ENCODE results near the gene IGFALS.

The IGFALS gene

GRCh38 chr16:1821861-1822611 is 28.5 kb upstream of the IGFALS start:
- no peak for FAIRE-seq
- no peak for TF ChIP-seq POLR2A (IDR thresholded peaks at IDR 0.05; ENCODE audit: low read depth, low read length)
- no peak for DNase-seq (ENCODE audit: insufficient read length, low spot score)

GRCh38 chr16:1820946-1821290 is 27.4 kb upstream of the IGFALS start:
- no peak for DNase-seq (ENCODE audit: insufficient read length, low spot score)
- FAIRE-seq: no peak
- no peak for TF ChIP-seq POLR2A (IDR thresholded peaks at IDR 0.05; ENCODE audit: low read depth, low read length)

GRCh38 chr16:1820096-1820945 is 26.8 kb upstream of the IGFALS start:
- no peak for FAIRE-seq
- no peak for TF ChIP-seq POLR2A (IDR thresholded peaks at IDR 0.05; ENCODE audit: low read depth, low read length)

GRCh38 chr16:1819611-1820010 is 26.1 kb upstream of the IGFALS start:
- no peak for TF ChIP-seq POLR2A (IDR thresholded peaks at IDR 0.05; ENCODE audit: low read depth, low read length)
- DNase-seq (ENCODE audit: insufficient read length, low spot score) (no peak), FAIRE-seq (no peak)

More at GRCh38 chr16:1820096-1820945, 26.8 kb upstream of the IGFALS start:
- DNase-seq (ENCODE audit: insufficient read length, low spot score): no peak

- FAIRE-seq: no peak
- no peak for TF ChIP-seq POLR2A (IDR thresholded peaks at IDR 0.05; ENCODE audit: low read depth, low read length)
- DNase-seq (ENCODE audit: insufficient read length, low spot score): no peak
Observed at GRCh38 chr16:1818873-1819525, 25.5 kb upstream of the IGFALS start.

DNA sequence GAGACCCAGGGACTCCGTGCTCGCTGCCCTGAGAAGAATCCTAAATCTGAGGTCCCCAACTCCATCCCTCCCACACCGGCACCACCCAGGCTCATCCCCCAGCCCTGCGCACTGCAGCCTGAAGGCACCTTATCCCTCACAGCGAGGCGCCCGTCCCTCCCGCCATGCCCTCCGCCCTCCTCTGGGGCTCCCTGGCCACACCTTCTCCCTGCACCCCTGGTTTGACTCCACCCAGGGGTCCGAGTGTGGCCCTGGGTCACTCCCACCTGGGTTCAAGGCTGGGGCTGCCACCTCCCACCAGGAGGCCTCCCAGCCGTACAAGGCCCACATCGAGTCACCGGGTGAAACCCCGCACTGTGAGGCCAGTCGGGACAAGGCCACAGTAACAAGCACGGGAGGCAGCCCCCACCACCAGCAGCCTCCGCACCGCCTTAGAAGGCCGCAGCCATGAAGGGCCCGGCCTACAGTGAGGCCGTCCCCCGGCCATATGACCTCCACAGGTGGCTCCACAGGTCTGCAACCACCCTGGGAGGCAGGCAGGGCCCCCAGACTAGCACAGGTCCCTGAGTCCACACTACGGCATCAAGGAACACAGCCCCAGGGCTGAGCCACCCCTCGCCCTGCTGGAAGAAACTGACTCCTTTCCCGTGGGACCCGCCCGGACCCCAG is 24.8 kb upstream of the IGFALS start:
- no peak for DNase-seq (ENCODE audit: insufficient read length, low spot score)
- FAIRE-seq: no peak
- no peak for TF ChIP-seq POLR2A (IDR thresholded peaks at IDR 0.05; ENCODE audit: low read depth, low read length)

DNA sequence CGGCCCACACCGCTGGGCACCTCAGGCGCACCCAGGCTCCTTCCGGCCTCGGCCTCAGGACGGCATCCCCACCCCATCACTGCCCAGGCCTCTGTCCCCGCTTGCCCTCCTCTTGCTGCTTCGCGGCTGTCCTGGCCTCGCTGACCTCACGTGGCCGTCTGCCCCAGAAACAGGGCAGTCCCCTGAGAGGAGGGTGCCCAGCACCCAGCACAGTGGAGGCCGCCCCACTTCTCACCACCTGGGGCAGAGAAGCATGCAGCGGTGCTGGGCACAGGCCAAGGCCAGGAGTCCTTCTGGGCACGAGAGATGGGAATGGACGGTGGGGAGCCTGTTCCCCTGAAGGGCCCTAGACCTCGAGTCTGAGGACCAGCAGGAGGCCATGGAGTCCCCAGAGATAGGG is 24.2 kb upstream of the IGFALS start:
- no peak for DNase-seq (ENCODE audit: insufficient read length, low spot score)
- FAIRE-seq: no peak
- no peak for TF ChIP-seq POLR2A (IDR thresholded peaks at IDR 0.05; ENCODE audit: low read depth, low read length)

- TF ChIP-seq POLR2A (IDR thresholded peaks at IDR 0.05; ENCODE audit: low read depth, low read length): no peak
- DNase-seq (ENCODE audit: insufficient read length, low spot score) (no peak), FAIRE-seq (no peak)
Observed at GRCh38 chr16:1817276-1817589, 23.7 kb upstream of the IGFALS start.

DNA sequence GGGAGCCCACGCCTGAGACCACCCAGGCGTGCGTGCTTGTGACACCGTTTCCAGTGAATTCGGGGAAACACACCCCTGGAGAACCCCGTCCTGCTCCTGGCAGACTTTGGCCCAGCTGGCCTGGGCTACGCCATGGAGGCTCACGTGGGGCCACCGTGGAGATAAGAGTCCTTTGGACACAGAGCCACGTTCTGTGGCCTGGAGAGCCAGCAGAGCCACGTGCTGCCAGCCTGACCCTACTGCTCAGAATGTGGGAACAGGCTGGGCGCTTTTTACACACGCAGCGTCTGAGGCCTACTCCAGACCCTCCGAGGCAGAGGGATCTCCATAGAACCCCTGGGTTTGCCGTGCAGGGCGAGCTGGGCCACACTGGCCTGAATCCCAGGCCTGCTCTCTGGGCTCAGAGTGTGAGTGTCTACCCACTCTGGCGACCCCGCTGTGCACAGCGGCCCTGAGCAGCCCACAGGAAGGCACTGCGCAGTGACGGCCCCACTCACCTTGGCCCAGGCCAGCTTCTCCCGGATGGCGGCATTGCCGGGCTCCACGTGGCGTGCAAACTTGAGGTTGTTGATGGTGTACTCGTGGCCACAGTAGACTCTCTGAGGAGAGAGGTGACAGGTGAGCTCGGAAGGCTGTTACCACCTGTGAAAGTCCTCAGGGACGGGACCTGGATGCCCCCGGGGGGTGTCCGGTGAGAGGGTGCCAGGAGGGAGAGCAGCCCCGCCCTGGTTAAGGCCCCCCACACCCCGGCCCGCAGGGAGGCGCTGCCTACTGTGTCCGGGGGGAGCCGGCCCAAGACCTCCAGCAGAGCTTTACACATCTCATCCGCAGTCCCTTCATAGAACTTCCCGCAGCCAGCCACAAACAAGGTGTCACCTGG is 23.1 kb upstream of the IGFALS start:
- FAIRE-seq (no peak), DNase-seq (ENCODE audit: insufficient read length, low spot score) (no peak)
- no peak for TF ChIP-seq POLR2A (IDR thresholded peaks at IDR 0.05; ENCODE audit: low read depth, low read length)

- FAIRE-seq (no peak), DNase-seq (ENCODE audit: insufficient read length, low spot score) (no peak)
- no peak for TF ChIP-seq POLR2A (IDR thresholded peaks at IDR 0.05; ENCODE audit: low read depth, low read length)
Observed at GRCh38 chr16:1815461-1815860, 22.0 kb upstream of the IGFALS start.

GRCh38 chr16:1812732-1813163 is 19.2 kb upstream of the IGFALS start:
- FAIRE-seq: no peak

GRCh38 chr16:1810536-1810935 is 17.0 kb upstream of the IGFALS start:
- no peak for DNase-seq (ENCODE audit: insufficient read length, low spot score)
- TF ChIP-seq POLR2A (IDR thresholded peaks at IDR 0.05; ENCODE audit: low read depth, low read length): no peak
- no peak for FAIRE-seq

More at GRCh38 chr16:1812732-1813163, 19.2 kb upstream of the IGFALS start:
- TF ChIP-seq POLR2A (IDR thresholded peaks at IDR 0.05; ENCODE audit: low read depth, low read length): no peak
- DNase-seq (ENCODE audit: insufficient read length, low spot score): no peak

- TF ChIP-seq POLR2A (IDR thresholded peaks at IDR 0.05; ENCODE audit: low read depth, low read length): no peak
- DNase-seq (ENCODE audit: insufficient read length, low spot score) (no peak), FAIRE-seq (no peak)
Observed at GRCh38 chr16:1810106-1810505, 16.6 kb upstream of the IGFALS start.

Data from H54 (cell line).